WERI-Rb-1 (cell line): ENCODE results near the gene SOX11.

Experiments used
- DNase-seq: peaks from one replicate; pipeline ENCODE4 v3.0.0-alpha.2; 2020
- H3K27ac ChIP-seq: fragments of 250-450 bp; sonication (Bioruptor Pico); 2 replicates; pipeline ENCODE4 v1.5.1; 2020; ENCODE audit warnings: mild to moderate bottlenecking, moderate library complexity
- H3K27me3 ChIP-seq: fragments of 250-450 bp; sonication (Bioruptor Pico); 2 replicates; pipeline ENCODE4 v1.5.1; 2021; ENCODE audit warnings: mild to moderate bottlenecking, low read depth, moderate library complexity; ENCODE audit not compliant: insufficient read depth, severe bottlenecking
- H3K36me3 ChIP-seq: fragments of 250-450 bp; sonication (Bioruptor Pico); 2 replicates; pipeline ENCODE4 v1.5.1; 2020; ENCODE audit warnings: mild to moderate bottlenecking, moderate library complexity
- H3K4me3 ChIP-seq: 2 replicates; pipeline ENCODE4 v1.5.1; 2011; ENCODE audit warnings: low read depth, mild to moderate bottlenecking, control low read depth, low read length
- H3K9me3 ChIP-seq: fragments of 250-450 bp; sonication (Bioruptor Pico); 2 replicates; pipeline ENCODE4 v1.5.1; 2021; ENCODE audit warnings: mild to moderate bottlenecking, moderate library complexity; ENCODE audit not compliant: severe bottlenecking
- TF ChIP-seq, protein P1 (sequence below): IDR thresholded peaks from 2 replicates; pipeline ENCODE4 v1.5.1; 2011; ENCODE audit warnings: low read depth, mild to moderate bottlenecking, control low read depth, inconsistent platforms, low read length

SOX11 gene

DNA sequence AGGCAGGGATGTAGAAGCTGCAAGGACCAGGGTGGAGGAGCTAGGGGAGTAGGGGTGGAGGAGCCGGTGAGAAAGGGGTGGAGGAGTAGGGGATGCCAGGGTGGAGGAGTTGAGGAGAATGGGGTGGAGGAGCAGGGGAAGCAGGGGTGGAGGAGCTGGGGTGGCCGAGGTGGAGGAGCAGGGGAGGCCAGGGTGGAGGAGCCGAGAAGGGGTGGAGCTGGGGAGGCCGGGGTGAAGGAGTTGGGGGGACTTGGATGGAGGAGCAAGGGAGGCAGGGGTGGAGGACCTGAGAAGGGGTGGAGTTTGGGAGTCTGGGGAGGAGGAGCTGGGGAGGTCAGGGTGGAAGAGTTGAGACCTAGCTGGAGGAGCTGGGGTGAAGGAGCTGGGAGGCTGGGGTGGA is 13.3 kb downstream of the SOX11 start:
- H3K27me3 ChIP-seq: no peaks in the 10 kb centered on the region
- DNase-seq: no peak
- no peak overlapping the region for H3K4me3 ChIP-seq
- TF ChIP-seq, protein P1, sequence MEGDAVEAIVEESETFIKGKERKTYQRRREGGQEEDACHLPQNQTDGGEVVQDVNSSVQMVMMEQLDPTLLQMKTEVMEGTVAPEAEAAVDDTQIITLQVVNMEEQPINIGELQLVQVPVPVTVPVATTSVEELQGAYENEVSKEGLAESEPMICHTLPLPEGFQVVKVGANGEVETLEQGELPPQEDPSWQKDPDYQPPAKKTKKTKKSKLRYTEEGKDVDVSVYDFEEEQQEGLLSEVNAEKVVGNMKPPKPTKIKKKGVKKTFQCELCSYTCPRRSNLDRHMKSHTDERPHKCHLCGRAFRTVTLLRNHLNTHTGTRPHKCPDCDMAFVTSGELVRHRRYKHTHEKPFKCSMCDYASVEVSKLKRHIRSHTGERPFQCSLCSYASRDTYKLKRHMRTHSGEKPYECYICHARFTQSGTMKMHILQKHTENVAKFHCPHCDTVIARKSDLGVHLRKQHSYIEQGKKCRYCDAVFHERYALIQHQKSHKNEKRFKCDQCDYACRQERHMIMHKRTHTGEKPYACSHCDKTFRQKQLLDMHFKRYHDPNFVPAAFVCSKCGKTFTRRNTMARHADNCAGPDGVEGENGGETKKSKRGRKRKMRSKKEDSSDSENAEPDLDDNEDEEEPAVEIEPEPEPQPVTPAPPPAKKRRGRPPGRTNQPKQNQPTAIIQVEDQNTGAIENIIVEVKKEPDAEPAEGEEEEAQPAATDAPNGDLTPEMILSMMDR: no peak
- peaks cover 20% of the 10 kb centered on the region for H3K36me3 ChIP-seq
- no peaks in the 10 kb centered on the region for H3K9me3 ChIP-seq
- no peak overlapping the region for H3K27ac ChIP-seq

DNA sequence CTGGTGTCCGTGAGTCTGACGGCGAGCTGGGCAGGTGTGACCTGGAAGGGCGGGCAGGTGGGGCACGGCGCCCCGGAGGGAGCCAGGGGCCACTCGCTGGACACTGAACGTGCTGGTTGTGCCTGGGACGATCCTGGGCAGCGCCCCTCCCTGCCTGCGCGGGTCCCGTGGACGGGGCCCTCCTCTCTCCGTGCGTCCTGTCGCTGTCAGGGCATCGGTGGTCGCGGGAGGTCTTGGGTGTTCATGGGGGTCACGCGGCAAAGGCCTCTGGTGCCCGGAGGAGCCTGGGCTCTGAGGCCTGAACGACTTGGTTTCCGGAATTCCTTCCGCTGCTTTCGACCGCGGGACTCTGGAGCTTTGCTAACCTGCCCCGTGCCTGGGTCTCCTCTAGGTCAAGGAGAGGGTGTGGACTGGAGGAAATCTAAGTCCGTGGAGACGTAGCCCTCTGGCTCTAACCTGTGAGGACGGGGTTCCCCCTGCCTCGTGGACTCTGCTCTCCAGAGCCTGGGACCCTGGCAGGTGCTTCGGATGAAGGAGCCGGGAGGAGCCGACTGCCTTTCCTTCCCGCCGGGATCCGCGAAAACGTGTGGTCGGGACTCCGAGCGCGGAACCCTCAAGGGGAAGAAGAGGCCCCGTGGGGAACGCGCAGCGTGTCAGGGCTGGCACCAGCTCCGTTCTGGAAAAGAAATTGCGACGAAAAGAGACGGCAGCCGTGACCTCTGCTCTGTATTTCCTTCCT is 14.7 kb downstream of the SOX11 start:
- no peaks in the 10 kb centered on the region for H3K27me3 ChIP-seq
- no peak overlapping the region for H3K4me3 ChIP-seq
- no peaks in the 10 kb centered on the region for H3K9me3 ChIP-seq
- no peak overlapping the region for H3K27ac ChIP-seq
- no peak for DNase-seq
- TF ChIP-seq, protein P1: no peak
- H3K36me3 ChIP-seq: peaks cover 8% of the 10 kb centered on the region

DNA sequence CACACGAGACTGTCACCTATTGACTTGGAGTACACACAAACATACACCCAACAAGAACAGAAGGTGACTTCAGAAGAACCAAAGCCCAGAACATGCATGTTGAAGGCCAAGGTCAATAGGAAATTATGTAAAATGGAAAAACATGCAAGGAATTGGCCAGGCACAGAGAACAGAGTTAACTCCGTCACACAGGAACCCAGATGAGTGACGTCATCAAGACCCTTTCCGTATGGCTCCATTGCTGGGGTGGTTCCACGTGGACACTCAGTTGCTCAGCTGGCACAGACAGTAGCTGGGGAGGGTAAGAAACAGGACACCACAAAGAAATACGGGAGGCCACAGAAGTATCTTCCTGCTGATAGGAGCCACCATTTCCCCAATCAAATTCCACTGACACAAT is 18.4 kb downstream of the SOX11 start:
- no peak overlapping the region for H3K4me3 ChIP-seq
- TF ChIP-seq, protein P1: no peak
- H3K27me3 ChIP-seq: no peaks in the 10 kb centered on the region
- no peaks in the 10 kb centered on the region for H3K9me3 ChIP-seq
- no peak overlapping the region for H3K27ac ChIP-seq
- H3K36me3 ChIP-seq: no peaks in the 10 kb centered on the region
- DNase-seq: no peak

DNA sequence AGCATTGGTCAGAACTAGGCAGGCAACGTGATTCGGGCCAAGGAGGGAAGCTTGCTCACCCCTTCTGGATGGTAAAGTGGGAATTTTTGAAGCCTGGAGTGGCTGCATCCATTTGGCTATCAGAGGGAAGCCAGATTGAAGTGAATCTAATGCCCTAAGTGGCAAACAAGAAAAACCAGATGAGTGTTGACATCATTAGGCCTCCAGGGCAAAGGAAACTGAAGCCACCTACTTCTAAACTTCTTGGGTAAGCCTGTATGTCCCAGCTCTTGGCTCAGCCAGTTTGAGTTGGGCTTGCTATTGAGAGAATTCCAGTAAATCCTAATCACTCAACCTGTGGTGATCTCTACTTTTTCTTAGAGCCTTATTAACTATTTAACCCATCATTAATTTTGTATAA is 20.9 kb downstream of the SOX11 start:
- DNase-seq: no peak
- Histone ChIP-seq H3K27ac (no peak overlapping the region), H3K4me3 (no peak overlapping the region), H3K9me3 (no peaks in the 10 kb centered on the region), H3K36me3 (no peaks in the 10 kb centered on the region), H3K27me3 (no peaks in the 10 kb centered on the region)
- TF ChIP-seq, protein P1: no peak

DNA sequence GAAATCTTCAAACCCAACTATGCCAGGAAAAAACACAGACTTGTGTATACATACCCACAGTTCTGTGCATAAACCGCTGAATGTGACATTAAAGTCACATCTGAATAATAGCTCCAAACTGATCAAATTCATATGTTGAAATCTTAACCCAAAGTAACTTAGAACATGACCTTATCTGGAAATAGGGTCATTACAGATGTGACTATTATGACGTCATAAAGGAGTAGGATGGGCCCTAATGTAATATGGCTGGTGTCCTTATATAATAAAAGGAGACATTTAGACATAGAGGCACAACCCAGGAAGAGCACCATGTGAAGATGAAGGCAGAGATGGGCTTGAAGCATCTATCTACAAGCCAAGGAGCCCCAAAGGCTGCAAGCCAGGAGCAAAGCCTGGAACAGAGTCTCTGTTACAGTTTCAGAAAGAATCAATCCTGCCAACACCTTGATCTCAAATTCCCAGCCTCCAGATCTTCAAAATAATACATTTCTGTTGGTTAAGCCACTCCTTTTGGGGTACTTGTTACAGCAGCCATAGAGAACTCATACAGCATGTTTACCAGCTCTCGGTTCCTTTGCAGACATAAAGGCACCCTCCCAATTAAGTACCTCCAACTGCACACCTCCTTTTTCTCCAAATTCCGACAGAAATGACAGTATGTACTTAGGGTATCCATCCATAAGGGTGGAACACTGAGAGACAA is 27.6 kb downstream of the SOX11 start:
- TF ChIP-seq, protein P1: no peak
- Histone ChIP-seq H3K36me3 (no peaks in the 10 kb centered on the region), H3K9me3 (peaks cover 4% of the 10 kb centered on the region), H3K27ac (no peak overlapping the region), H3K4me3 (no peak overlapping the region), H3K27me3 (no peaks in the 10 kb centered on the region)
- DNase-seq: no peak

DNA sequence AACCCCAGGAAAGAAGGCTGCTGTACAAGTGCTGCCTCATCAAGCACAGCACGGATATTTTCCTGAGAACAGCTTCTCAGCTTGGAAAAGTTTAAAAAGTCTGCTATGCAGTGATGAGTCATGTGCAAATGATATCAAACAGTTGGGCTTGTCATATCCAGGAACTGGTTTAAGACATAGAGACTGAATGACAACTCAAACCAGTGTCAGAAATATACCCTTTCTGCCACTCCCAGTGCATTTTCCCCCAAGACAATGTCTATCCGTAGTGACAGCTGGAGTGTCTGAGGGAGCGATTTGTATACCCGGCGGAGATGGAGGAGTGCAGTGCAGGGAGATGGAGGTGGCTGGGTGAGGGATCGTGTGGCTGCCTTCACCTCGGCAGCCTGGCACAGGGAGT is 28.2 kb downstream of the SOX11 start:
- Histone ChIP-seq H3K27ac (no peak overlapping the region), H3K4me3 (no peak overlapping the region), H3K27me3 (no peaks in the 10 kb centered on the region), H3K9me3 (peaks cover 4% of the 10 kb centered on the region), H3K36me3 (no peaks in the 10 kb centered on the region)
- DNase-seq: no peak
- TF ChIP-seq, protein P1: no peak
